ENCODE measurements around the gene FGR. TPM values are rescaled to one million over a fixed set of nuclear protein-coding genes. Genes with fewer than 3 reads are reported as not detected.
A peak's percentile ranks its signal among the peaks of the same experiment; 100 is the strongest.

The FGR gene
- polyA plus RNA-seq, 1 donor: 1.4 TPM

- DNase-seq (ENCODE audit: low read depth): no peak
These were observed 33.6 kb downstream of the FGR start for GRCh38 chr1:27601321-27601770.

GRCh38 chr1:27600498-27601175 is 34.3 kb downstream of the FGR start:
- no peak for DNase-seq (ENCODE audit: low read depth)

GRCh38 chr1:27599605-27600497 is 35.1 kb downstream of the FGR start:
- no peak for DNase-seq (ENCODE audit: low read depth)

GRCh38 chr1:27598902-27599528 is 36.0 kb downstream of the FGR start:
- DNase-seq (ENCODE audit: low read depth): peak; percentile 72

- no peak for DNase-seq (ENCODE audit: low read depth)
These were observed 36.7 kb downstream of the FGR start for GRCh38 chr1:27598295-27598687.

GRCh38 chr1:27597516-27598294 is 37.3 kb downstream of the FGR start:
- DNase-seq (ENCODE audit: low read depth): peak; percentile 59

GRCh38 chr1:27596986-27597385 is 38.0 kb downstream of the FGR start:
- no peak for DNase-seq (ENCODE audit: low read depth)

GRCh38 chr1:27596261-27596660 is 38.7 kb downstream of the FGR start:
- DNase-seq (ENCODE audit: low read depth): no peak

GRCh38 chr1:27595597-27595996 is 39.4 kb downstream of the FGR start:
- no peak for DNase-seq (ENCODE audit: low read depth)

GRCh38 chr1:27594564-27595510 is 40.1 kb downstream of the FGR start:
- no peak for DNase-seq (ENCODE audit: low read depth)

GRCh38 chr1:27593678-27594563 is 41.1 kb downstream of the FGR start:
- DNase-seq (ENCODE audit: low read depth): no peak

GRCh38 chr1:27592931-27593677 is 41.9 kb downstream of the FGR start:
- no peak for DNase-seq (ENCODE audit: low read depth)

- no peak for DNase-seq (ENCODE audit: low read depth)
These were observed 42.6 kb downstream of the FGR start for GRCh38 chr1:27592232-27592930.

- no peak for DNase-seq (ENCODE audit: low read depth)
These were observed 43.4 kb downstream of the FGR start for GRCh38 chr1:27591622-27592021.

GRCh38 chr1:27590917-27591508 is 44.0 kb downstream of the FGR start:
- no peak for DNase-seq (ENCODE audit: low read depth)

- DNase-seq (ENCODE audit: low read depth): no peak
These were observed 45.1 kb downstream of the FGR start for GRCh38 chr1:27589841-27590426.

- DNase-seq (ENCODE audit: low read depth): no peak
These were observed 45.5 kb downstream of the FGR start for GRCh38 chr1:27589441-27589840.
